Liver (tissue), 3 donors: ENCODE results near the gene CEACAM21.

Experiments used
- EGR1 ChIP-seq, 2 donors: IDR thresholded peaks; 2 replicates each; pipeline ENCODE4 v1.6.1; 2016 to 2018; ENCODE audit warnings: antibody characterized with exemption in 2 of 2, low read depth in 2 of 2
- FOXA1 ChIP-seq: IDR thresholded peaks from 2 replicates; pipeline ENCODE4 v1.6.1; 2016; ENCODE audit warnings: antibody characterized with exemption
- HNF4A ChIP-seq, 2 donors: conservative IDR thresholded peaks; 2 replicates each; pipeline ENCODE4 v1.6.1; 2016; ENCODE audit warnings: antibody characterized with exemption in 2 of 2, mild to moderate bottlenecking in 2 of 2
- JUND ChIP-seq, 2 donors: IDR thresholded peaks; 2 replicates each; pipeline ENCODE4 v1.6.1; 2016; ENCODE audit warnings: antibody characterized with exemption in 2 of 2
- NR2F2 ChIP-seq: IDR thresholded peaks from 2 replicates; pipeline ENCODE4 v1.6.1; 2016; ENCODE audit warnings: antibody characterized with exemption
- RAD21 ChIP-seq, 2 donors: IDR thresholded peaks; 2 replicates each; pipeline ENCODE4 v1.6.1; 2016; ENCODE audit warnings: antibody characterized with exemption in 2 of 2, mild to moderate bottlenecking in 2 of 2
- RXRA ChIP-seq, 2 donors: IDR thresholded peaks; 2 replicates each; pipeline ENCODE4 v1.6.1; 2017 to 2018; ENCODE audit warnings: antibody characterized with exemption in 2 of 2, mild to moderate bottlenecking in 1 of 2
- TAF1 ChIP-seq: conservative IDR thresholded peaks from 2 replicates; pipeline ENCODE4 v1.6.1; 2016; ENCODE audit warnings: antibody characterized with exemption, mild to moderate bottlenecking
- YY1 ChIP-seq: IDR thresholded peaks from 2 replicates; pipeline ENCODE4 v1.6.1; 2016; ENCODE audit warnings: antibody characterized with exemption, mild to moderate bottlenecking
- TF ChIP-seq, protein P1 (sequence below): fragments of 150-350 bp; IDR thresholded peaks from 2 replicates; pipeline ENCODE4 v1.5.1; 2017; ENCODE audit warnings: improper control_type of control experiment, low read depth, low read length; ENCODE audit not compliant: missing input control
- TF ChIP-seq, protein P2 (sequence below): IDR thresholded peaks from 2 replicates; pipeline ENCODE4 v1.6.1; 2016; ENCODE audit warnings: antibody characterized with exemption
- TF ChIP-seq, protein P3 (sequence below): IDR thresholded peaks from 2 replicates; pipeline ENCODE4 v1.6.1; 2016; ENCODE audit warnings: antibody characterized with exemption, mild to moderate bottlenecking
- TF ChIP-seq, protein P4 (sequence below): IDR thresholded peaks from 2 replicates; pipeline ENCODE4 v1.6.1; 2016; ENCODE audit warnings: antibody characterized with exemption
- TF ChIP-seq, protein P5 (sequence below): IDR thresholded peaks from 2 replicates; pipeline ENCODE4 v1.6.1; 2016; ENCODE audit warnings: antibody characterized with exemption
- donor health status: healthy.
- donor health status: healthy.

DNA sequence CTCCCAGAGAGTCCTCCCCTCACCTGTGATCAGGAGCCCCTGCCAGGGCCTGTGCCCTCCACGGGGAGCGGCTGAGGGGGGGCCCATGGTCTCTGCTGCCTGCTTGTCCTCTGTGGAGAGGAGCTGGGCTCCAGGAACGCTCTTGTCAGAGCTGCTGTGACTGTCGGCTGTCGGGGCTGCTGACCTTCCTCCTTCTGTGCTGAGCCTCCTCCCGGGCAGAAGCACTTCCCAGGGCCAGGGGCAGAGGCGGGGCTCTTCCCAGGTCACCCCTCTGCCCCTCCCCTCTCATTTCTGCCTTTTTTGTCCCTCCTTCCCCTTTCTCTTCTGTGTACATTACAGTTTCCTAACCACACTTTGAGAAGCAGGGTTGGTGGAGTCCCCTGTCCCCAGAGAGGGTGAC, 50.9 kb downstream of the CEACAM21 start, which contains the start of gene CEACAM4:
- TF ChIP-seq RXRA (IDR thresholded peaks at IDR 0.05) (no peak), YY1 (no peak), HNF4A (conservative IDR thresholded peaks at IDR 0.05) (no peak), FOXA1 (no peak), EGR1 (IDR thresholded peaks at IDR 0.05; ENCODE audit: low read depth in 2 of 2) (no peak), TAF1 (no peak), JUND (IDR thresholded peaks at IDR 0.05) (no peak), RAD21 (IDR thresholded peaks at IDR 0.05) (no peak), NR2F2 (no peak)
- TF ChIP-seq, protein P1, sequence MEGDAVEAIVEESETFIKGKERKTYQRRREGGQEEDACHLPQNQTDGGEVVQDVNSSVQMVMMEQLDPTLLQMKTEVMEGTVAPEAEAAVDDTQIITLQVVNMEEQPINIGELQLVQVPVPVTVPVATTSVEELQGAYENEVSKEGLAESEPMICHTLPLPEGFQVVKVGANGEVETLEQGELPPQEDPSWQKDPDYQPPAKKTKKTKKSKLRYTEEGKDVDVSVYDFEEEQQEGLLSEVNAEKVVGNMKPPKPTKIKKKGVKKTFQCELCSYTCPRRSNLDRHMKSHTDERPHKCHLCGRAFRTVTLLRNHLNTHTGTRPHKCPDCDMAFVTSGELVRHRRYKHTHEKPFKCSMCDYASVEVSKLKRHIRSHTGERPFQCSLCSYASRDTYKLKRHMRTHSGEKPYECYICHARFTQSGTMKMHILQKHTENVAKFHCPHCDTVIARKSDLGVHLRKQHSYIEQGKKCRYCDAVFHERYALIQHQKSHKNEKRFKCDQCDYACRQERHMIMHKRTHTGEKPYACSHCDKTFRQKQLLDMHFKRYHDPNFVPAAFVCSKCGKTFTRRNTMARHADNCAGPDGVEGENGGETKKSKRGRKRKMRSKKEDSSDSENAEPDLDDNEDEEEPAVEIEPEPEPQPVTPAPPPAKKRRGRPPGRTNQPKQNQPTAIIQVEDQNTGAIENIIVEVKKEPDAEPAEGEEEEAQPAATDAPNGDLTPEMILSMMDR = no peak
- TF ChIP-seq, protein P2, sequence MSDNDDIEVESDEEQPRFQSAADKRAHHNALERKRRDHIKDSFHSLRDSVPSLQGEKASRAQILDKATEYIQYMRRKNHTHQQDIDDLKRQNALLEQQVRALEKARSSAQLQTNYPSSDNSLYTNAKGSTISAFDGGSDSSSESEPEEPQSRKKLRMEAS = no peak
- TF ChIP-seq, protein P3, sequence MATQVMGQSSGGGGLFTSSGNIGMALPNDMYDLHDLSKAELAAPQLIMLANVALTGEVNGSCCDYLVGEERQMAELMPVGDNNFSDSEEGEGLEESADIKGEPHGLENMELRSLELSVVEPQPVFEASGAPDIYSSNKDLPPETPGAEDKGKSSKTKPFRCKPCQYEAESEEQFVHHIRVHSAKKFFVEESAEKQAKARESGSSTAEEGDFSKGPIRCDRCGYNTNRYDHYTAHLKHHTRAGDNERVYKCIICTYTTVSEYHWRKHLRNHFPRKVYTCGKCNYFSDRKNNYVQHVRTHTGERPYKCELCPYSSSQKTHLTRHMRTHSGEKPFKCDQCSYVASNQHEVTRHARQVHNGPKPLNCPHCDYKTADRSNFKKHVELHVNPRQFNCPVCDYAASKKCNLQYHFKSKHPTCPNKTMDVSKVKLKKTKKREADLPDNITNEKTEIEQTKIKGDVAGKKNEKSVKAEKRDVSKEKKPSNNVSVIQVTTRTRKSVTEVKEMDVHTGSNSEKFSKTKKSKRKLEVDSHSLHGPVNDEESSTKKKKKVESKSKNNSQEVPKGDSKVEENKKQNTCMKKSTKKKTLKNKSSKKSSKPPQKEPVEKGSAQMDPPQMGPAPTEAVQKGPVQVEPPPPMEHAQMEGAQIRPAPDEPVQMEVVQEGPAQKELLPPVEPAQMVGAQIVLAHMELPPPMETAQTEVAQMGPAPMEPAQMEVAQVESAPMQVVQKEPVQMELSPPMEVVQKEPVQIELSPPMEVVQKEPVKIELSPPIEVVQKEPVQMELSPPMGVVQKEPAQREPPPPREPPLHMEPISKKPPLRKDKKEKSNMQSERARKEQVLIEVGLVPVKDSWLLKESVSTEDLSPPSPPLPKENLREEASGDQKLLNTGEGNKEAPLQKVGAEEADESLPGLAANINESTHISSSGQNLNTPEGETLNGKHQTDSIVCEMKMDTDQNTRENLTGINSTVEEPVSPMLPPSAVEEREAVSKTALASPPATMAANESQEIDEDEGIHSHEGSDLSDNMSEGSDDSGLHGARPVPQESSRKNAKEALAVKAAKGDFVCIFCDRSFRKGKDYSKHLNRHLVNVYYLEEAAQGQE = no peak
- TF ChIP-seq, protein P4, sequence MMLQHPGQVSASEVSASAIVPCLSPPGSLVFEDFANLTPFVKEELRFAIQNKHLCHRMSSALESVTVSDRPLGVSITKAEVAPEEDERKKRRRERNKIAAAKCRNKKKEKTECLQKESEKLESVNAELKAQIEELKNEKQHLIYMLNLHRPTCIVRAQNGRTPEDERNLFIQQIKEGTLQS = no peak
- TF ChIP-seq, protein P5, sequence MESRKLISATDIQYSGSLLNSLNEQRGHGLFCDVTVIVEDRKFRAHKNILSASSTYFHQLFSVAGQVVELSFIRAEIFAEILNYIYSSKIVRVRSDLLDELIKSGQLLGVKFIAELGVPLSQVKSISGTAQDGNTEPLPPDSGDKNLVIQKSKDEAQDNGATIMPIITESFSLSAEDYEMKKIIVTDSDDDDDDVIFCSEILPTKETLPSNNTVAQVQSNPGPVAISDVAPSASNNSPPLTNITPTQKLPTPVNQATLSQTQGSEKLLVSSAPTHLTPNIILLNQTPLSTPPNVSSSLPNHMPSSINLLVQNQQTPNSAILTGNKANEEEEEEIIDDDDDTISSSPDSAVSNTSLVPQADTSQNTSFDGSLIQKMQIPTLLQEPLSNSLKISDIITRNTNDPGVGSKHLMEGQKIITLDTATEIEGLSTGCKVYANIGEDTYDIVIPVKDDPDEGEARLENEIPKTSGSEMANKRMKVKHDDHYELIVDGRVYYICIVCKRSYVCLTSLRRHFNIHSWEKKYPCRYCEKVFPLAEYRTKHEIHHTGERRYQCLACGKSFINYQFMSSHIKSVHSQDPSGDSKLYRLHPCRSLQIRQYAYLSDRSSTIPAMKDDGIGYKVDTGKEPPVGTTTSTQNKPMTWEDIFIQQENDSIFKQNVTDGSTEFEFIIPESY = no peak
